ENCODE measurements around the gene THBD. TPM values are rescaled to one million over a fixed set of nuclear protein-coding genes. Genes with fewer than 3 reads are reported as not detected.

The THBD gene
- total RNA-seq, 1 experiment from 2014 or later, result 0.28 TPM

DNA sequence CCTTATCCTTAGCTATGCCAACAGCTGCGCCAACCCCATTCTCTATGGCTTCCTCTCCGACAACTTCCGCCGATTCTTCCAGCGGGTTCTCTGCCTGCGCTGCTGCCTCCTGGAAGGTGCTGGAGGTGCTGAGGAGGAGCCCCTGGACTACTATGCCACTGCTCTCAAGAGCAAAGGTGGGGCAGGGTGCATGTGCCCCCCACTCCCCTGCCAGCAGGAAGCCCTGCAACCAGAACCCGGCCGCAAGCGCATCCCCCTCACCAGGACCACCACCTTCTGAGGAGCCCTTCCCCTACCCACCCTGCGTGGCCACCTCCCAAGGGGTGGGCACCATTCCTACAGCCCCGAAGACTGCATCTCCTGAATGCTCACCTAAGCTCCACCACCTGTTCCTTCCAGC, 13.1 kb downstream of the THBD start:
- Histone ChIP-seq H3K14ac (ENCODE audit: insufficient read depth, low read length) (no peak overlapping the region), H4K20me1 (ENCODE audit: control insufficient read depth, insufficient read depth, insufficient read length) (no peaks in the 10 kb centered on the region), H2AFZ (ENCODE audit: low read length) (no peak overlapping the region), H2BK5ac (ENCODE audit: insufficient read length, low read length) (no peak overlapping the region), H3K18ac (ENCODE audit: insufficient read length, low read depth, low read length) (no peak overlapping the region), H3K79me1 (ENCODE audit: insufficient read depth, low read depth, low read length, poor library complexity, severe bottlenecking) (no peaks in the 10 kb centered on the region), H3K9me3 (ENCODE audit: control insufficient read depth, low read depth, low read length) (no peaks in the 10 kb centered on the region), H3T11ph (ENCODE audit: low read length) (no peak overlapping the region), H4K8ac (replicated peaks; ENCODE audit: insufficient read length, low read depth, low read length) (no peak overlapping the region), H2BK20ac (ENCODE audit: low read depth, low read length, poor library complexity, severe bottlenecking) (no peak overlapping the region), H3K4ac (ENCODE audit: low read depth, low read length) (no peak overlapping the region), H3K4me1 (ENCODE audit: insufficient read depth, low read length) (0 out of 2 replicates have a peak, but pooled peaks cover under 1% of the 10 kb centered on the region), H2AK5ac (ENCODE audit: insufficient read length, low read length) (no peak overlapping the region), H3K9ac (ENCODE audit: extremely low read depth, insufficient read length, low read length) (no peak overlapping the region), H3K27me3 (ENCODE audit: insufficient read depth, low read length) (peaks cover 21% of the 10 kb centered on the region; the same call in 1 of the 2 replicates), H2BK15ac (ENCODE audit: low read depth, low read length) (no peak overlapping the region), H3K23me2 (ENCODE audit: insufficient read length, low read depth, low read length, poor library complexity, severe bottlenecking) (no peaks in the 10 kb centered on the region), H3K79me2 (ENCODE audit: insufficient read depth, low read length) (no peaks in the 10 kb centered on the region), H3K56ac (ENCODE audit: insufficient read length, low read depth, low read length) (no peak overlapping the region), H2BK12ac (ENCODE audit: insufficient read length, low read depth, low read length) (no peak overlapping the region), H4K91ac (ENCODE audit: insufficient read length, low read depth, low read length) (no peak overlapping the region), H2BK120ac (ENCODE audit: low read depth, low read length, poor library complexity, severe bottlenecking) (no peak overlapping the region), H3K4me2 (ENCODE audit: insufficient read depth, insufficient read length, low read length) (no peak overlapping the region), H3K27ac (ENCODE audit: insufficient read length, low read depth, low read length) (no peak overlapping the region), H3K23ac (ENCODE audit: insufficient read length, low read depth, low read length) (no peak overlapping the region), H4K5ac (ENCODE audit: insufficient read length, low read depth, low read length) (no peak overlapping the region)
- DNase-seq, result no peak
- no peak overlapping the region; a peak in 1 of 5 replicates for H3K4me3 Mint-ChIP-seq
- H3K27me3 Mint-ChIP-seq (ENCODE audit: low read depth), result peaks cover 97% of the 10 kb centered on the region
- no CpG with 5 or more reads among the region's 11 CpGs for WGBS (ENCODE audit: extremely low coverage, insufficient read length, low lambda C conversion rate)
- H3K4me1 Mint-ChIP-seq, result peaks cover under 1 to 7% of the 10 kb centered on the region in 2 experiments
- no peaks in the 10 kb centered on the region for H3K9me3 Mint-ChIP-seq
- TF ChIP-seq, protein P1, sequence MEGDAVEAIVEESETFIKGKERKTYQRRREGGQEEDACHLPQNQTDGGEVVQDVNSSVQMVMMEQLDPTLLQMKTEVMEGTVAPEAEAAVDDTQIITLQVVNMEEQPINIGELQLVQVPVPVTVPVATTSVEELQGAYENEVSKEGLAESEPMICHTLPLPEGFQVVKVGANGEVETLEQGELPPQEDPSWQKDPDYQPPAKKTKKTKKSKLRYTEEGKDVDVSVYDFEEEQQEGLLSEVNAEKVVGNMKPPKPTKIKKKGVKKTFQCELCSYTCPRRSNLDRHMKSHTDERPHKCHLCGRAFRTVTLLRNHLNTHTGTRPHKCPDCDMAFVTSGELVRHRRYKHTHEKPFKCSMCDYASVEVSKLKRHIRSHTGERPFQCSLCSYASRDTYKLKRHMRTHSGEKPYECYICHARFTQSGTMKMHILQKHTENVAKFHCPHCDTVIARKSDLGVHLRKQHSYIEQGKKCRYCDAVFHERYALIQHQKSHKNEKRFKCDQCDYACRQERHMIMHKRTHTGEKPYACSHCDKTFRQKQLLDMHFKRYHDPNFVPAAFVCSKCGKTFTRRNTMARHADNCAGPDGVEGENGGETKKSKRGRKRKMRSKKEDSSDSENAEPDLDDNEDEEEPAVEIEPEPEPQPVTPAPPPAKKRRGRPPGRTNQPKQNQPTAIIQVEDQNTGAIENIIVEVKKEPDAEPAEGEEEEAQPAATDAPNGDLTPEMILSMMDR (conservative IDR thresholded peaks at IDR 0.05), result no peak
- H3K27ac Mint-ChIP-seq, result no peak overlapping the region
- peaks cover 0 to 2% (median 0%) of the 10 kb centered on the region in 3 experiments; a peak in 1 of 7 replicates for H3K36me3 Mint-ChIP-seq (ENCODE audit: insufficient read depth in 1 of 3, low read depth in 3 of 3)
